ENCODE results near the gene LYPD8.
A peak's percentile ranks its signal among the peaks of the same experiment; 100 is the strongest.

The LYPD8 gene

GRCh38 chr1:248730507-248731335 lies 24.8 kb downstream of the LYPD8 start:
- no peak for TF ChIP-seq REST (IDR thresholded peaks at IDR 0.05; ENCODE audit: low read depth)
- peak; percentile 49; the same call in 1 of the 2 replicates for TF ChIP-seq MAX (IDR thresholded peaks at IDR 0.05)
- TF ChIP-seq USF1 (IDR thresholded peaks at IDR 0.05): no peak
- no peak for TF ChIP-seq CEBPB (IDR thresholded peaks at IDR 0.05)

- TF ChIP-seq REST (IDR thresholded peaks at IDR 0.05; ENCODE audit: low read depth) (no peak), RAD21 (IDR thresholded peaks at IDR 0.05; ENCODE audit: low read depth) (no peak), USF1 (IDR thresholded peaks at IDR 0.05) (0 out of 2 replicates have a peak, but pooled peaks have one; percentile 14), TEAD4 (IDR thresholded peaks at IDR 0.05) (no peak), TAF1 (IDR thresholded peaks at IDR 0.05; ENCODE audit: low read depth) (no peak), CEBPB (IDR thresholded peaks at IDR 0.05) (no peak), EGR1 (IDR thresholded peaks at IDR 0.05) (no peak), ZBTB7A (IDR thresholded peaks at IDR 0.05; ENCODE audit: low read depth) (no peak)
Measured at GRCh38 chr1:248714248-248714647, 41.3 kb downstream of the LYPD8 start.

- TF ChIP-seq YY1 (IDR thresholded peaks at IDR 0.05; ENCODE audit: low read depth) (no peak), EP300 (IDR thresholded peaks at IDR 0.05; ENCODE audit: borderline replicate concordance) (no peak), ZBTB7A (IDR thresholded peaks at IDR 0.05; ENCODE audit: low read depth) (no peak), USF1 (IDR thresholded peaks at IDR 0.05) (no peak), CREB1 (IDR thresholded peaks at IDR 0.05; ENCODE audit: low read depth) (no peak), MAX (IDR thresholded peaks at IDR 0.05) (no peak)
Measured at GRCh38 chr1:248710305-248710900, 45.2 kb downstream of the LYPD8 start.

GRCh38 chr1:248704606-248705005 lies 51.0 kb downstream of the LYPD8 start:
- no peak for TF ChIP-seq EP300 (IDR thresholded peaks at IDR 0.05; ENCODE audit: borderline replicate concordance)
- TF ChIP-seq USF1 (IDR thresholded peaks at IDR 0.05): no peak
- no peak for TF ChIP-seq EGR1 (IDR thresholded peaks at IDR 0.05)
- TF ChIP-seq MAX (IDR thresholded peaks at IDR 0.05): no peak
- no peak for TF ChIP-seq CEBPB (IDR thresholded peaks at IDR 0.05)

- TF ChIP-seq TAF1 (IDR thresholded peaks at IDR 0.05; ENCODE audit: low read depth) (no peak), REST (IDR thresholded peaks at IDR 0.05; ENCODE audit: low read depth) (no peak), MAX (IDR thresholded peaks at IDR 0.05) (no peak), ZBTB7A (IDR thresholded peaks at IDR 0.05; ENCODE audit: low read depth) (no peak)
Measured at GRCh38 chr1:248703674-248704073, 51.9 kb downstream of the LYPD8 start.

Data from Ishikawa (cell line).